HG03175 (cell line): ENCODE data around the gene SLC2A6.

Source experiments
- ATAC-seq: cut with Tn5 transposase; IDR thresholded peaks from one replicate; pipeline ENCODE4 v1.9.1; 2021; ENCODE audit warnings: mild to moderate bottlenecking, moderate library complexity; ENCODE audit not compliant: unreplicated experiment

Gene SLC2A6

GRCh38 chr9:133478851-133479711, at the start of gene SLC2A6:
Gene SLC2A6, minus strand, starts transcription at chr9:133479099. Its CDS starts 40 bp downstream, at chr9:133479059.
- peak; percentile 89 for ATAC-seq

DNA sequence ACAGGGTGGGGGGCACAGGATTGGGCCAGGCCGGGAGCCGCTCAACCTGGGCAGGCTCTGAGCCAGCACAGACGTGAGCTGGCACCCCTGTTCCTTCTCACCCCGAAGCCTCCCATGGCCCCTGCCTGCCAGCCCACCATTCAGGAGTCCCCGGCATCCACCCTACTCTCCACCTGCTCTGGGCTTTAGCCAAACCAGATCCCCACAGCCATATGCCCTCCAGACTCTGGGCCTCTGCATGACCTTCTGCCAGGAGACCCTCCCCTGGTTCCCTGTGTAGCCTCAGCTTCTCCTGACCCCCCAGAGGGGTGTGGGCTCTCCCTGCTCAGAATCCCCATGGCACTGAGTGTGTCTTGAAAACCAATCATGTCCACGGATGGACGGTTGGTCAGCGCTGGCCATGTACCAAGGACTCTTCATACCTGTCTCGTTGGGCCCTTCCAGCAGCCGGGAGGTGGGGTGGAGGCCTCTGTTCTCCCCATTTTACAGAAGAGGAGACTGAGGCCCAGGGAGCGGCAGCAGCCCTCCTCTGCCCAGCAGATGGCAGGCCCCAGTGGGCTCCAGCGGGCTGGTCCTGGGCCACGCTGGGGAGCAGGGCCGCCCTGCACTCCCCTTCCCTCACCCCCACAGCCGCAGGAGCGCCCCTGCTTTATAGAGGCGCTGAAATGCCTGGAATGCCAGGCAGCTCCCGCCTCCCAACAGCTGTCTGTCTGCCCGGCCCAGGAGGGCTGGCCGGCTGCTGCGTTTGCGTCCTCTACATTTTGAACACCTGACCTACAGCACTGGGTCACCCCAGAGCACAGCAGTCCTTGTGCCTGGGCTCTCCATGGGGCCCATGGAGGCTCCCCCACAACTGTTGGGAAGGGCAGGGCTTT, 49.3 kb upstream of the SLC2A6 start:
- ATAC-seq, result no peak

DNA sequence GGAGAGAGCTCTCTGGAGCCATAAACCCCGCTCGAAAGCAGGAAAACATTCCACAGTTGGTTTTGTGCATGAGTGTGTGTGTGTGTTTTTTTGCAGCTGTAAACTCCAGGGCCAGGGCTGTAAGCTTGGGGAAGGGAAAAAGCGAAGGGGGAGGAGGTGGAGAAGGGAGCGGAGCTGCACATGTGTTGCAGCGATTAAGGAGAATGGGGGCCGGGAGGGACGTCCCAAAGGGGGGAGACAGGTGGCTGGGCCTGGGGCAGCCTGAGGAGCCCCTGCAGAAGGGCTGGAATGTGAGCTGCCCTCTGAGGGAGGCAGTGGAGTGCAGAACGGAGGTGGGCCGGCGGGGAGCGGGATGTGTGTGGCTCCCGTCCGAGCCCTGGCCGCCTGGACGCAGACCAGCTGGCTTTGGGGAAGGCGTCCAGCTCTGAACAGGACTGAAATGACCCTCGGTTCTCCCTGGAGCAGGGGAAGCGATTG, 48.6 kb upstream of the SLC2A6 start:
- no peak for ATAC-seq

DNA sequence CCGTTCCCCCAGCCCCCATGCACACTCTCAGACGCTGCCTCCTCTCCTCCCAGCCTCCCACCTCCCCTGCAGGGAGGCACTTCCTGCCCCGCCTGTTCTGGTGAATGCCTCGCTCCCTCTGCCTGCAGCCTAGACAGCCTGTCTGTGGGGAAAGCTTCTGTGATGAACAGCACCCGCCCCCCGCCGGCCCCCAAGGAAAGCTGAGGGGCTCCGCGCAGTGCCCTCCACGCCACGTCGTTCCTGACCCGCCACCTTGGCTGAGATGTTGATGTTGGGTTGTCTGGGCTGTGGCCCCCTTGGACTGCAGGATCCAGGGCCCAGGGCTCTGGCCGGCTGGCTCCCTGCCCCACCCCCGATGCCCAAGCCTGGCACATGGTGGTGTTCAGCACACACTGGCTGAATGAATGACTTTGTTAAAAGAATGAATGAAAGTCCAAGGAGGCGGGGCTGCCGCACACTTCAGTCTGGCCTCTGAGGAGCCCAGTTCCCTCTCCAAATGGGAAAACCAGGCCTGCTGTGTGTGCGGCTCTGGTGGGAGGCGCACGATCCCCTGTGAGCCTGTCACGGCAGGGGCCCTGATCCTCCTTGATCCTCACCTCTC, 47.9 kb upstream of the SLC2A6 start:
- ATAC-seq, result no peak

DNA sequence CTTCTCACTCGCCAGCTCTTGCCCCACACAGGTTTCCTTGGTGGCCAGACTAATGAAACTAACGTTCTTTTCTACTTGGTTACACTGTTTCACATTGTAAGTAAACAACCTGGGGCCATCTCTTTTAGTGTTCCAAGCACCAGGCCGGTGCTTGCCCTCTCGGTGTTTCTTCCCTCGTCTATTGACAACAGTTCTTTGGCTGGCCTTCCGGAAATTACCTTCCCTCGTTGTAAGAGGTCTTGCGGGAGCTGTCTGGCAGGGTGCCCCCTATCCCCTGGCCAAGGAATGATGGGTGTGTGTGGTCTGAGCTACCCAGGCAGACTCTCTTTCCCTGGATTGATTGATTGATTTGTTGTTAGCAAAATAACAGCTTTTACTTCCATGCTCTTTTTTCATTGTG, 46.8 kb upstream of the SLC2A6 start:
- no peak for ATAC-seq

DNA sequence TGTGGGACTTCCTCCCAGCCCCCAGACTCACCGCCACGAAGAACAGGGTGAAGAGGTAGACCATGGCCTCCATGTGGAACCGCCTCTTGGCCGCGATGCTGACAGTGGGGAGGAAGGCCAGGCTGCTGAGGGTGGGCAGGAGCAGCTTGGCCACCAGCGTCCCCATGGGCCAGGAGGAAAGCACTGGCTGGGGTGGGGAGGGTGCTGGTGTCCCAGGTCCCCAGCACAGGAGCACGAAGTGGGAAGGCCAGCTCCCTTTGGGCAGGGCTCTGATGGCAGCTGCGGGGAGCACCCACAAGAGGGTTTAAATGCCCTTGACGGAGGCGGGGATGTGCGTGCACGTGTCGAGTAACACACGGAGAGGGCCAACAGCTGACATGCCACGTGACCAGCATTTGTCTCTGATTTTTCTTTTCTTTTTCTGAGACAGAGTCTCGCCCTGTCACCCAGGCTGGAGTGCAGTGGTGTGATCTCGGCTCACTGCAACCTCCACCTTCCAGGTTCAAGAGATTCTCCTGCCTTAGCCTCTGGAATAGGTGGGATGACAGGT, 45.9 kb upstream of the SLC2A6 start, which contains the start of gene MYMK:
TSS of gene MYMK (minus strand) at position 281 of the 550 bp plus-strand sequence. CDS start at position 166, 115 bp downstream.
- no peak for ATAC-seq

DNA sequence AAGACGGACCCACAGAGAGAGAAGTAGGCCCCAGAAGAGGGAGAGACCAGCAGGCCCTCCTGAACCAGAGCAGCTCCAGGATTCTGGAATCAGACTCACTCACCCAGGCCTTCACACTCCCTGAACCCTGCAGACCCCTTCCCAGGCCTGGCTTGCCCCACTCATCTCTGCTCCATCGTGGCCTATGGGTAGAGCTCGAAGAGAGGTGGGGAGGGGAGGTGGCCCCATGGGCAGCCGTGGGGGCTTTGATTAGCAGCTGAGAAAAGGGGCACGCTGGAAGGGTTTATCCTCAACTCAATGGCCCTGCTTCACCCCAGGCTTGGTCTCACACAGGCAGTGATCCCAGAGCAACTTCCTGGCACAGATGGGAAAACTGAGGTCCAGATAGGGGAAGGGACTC, 45.2 kb upstream of the SLC2A6 start:
- ATAC-seq, result no peak

- no peak for ATAC-seq
Measured at GRCh38 chr9:133523106-133523505, 44.2 kb upstream of the SLC2A6 start.

DNA sequence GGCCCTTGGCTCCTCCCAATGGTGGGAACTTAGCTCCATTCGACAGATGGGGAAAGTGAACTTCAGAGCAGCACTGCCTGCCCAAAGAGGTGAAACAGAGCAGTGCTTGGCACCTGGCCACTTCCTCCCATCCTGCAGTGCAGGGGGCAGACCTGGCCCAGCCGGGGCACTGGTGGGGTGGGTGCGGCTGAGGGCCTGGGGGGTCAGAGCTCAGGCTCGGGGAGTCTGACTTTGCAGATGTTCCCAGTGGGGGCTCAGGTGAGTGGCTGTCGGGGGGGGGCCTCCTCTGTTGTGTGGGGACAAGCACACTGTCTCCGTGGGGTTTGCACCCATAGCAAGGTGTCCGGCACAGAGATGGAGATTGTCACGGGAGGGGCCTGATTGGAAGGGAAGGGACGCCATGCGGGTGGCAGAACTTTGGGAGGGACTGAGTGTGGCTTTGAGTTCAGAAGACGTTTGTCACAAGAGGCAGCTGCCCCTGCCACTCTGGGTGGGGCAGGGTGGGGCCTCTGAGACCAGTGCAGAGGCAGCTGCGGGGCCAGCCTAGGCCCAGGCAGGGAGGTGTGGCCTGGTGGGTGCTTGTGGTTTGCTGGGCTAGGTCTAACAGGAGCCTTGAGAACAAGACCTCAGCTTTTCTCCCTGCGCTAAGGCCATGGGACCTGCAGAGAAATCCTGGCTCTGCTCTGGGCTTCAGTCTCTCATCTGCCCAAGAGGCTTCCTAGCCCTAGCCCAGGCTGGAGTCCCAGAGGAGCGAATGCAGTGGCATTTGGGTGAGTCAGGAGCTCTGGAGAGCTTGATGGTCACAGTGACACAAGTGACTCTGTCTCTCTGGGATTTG, 43.4 kb upstream of the SLC2A6 start:
- ATAC-seq, result no peak

GRCh38 chr9:133521122-133522072, 42.5 kb upstream of the SLC2A6 start:
- ATAC-seq, result no peak

GRCh38 chr9:133520121-133520835, 41.4 kb upstream of the SLC2A6 start:
- no peak for ATAC-seq

- no peak for ATAC-seq
Measured at GRCh38 chr9:133519693-133520092, 40.8 kb upstream of the SLC2A6 start.

DNA sequence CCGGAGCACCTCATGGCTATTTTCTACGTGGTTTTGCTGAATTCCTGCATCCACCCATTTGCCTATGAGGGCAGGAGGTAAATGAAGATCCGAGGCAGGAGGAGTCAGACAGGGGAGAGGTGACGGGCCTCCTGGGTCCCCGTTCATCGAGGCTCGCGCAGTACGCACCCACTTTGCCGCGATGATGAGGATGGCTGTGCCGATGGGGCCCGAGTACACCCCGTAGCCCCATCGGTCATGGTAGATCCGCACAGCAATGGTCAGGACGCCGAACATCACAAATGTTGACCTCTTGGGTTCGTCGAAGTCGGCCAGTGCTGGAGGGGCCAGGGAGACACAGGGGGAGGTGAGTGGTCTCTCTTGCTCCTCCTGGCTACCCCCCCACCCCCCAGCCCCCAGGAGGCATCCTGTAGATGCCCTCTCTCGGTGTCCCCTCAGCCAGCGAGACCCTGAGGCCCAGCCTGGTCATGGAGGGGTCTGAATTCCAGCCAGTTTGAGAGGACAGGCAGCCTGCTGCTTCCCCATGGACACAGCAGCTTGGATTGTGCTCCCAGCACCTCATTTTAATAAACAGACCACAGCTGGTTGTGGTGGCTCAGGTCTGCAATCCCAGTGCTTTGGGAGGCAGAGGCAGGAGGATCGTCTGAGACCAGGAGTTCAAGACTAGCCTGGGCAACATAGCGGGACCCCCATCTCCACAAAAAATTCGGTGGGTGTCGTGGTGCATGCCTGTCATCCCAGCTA, 40.0 kb upstream of the SLC2A6 start:
- no peak for ATAC-seq

GRCh38 chr9:133518200-133518599, 39.3 kb upstream of the SLC2A6 start:
- ATAC-seq, result no peak

- no peak for ATAC-seq
Measured at GRCh38 chr9:133517711-133518110, 38.8 kb upstream of the SLC2A6 start.

- ATAC-seq, result no peak
Measured at GRCh38 chr9:133516961-133517350, 38.1 kb upstream of the SLC2A6 start.

DNA sequence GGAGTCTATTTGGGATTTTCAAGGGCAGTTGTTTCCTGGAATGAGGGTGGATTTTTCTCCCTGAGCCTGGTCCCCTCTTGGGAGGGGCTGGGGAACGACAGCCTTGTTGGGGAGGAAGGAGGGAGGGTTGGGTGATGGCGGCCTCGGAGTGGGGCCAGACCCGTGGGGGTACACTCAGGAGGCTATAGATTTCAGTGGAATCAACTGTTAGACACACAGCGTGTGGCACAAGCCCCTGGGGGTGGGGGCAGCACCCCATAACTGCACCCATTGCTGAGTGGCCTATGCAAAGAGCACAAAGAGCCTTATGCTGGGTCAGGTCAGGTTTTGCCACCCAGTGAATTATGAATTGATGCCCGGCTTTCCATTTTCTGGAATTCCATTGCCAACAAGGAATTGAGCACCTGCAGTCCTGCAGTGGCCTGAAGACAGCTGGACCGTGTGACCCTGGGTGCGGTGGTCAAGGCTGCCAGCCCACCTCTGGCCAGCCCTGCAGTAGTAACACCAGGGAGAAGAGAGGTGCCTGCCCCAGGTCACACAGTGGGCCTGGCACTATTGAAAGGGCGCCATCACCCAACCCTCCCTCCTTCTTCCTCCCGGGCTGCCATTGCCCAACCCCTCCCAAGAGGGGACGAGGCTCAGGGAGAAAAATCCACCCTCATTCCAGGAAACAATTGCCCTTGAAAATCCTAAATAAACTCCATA, 37.5 kb upstream of the SLC2A6 start:
- ATAC-seq, result no peak
